Thymus (tissue), 11 donors: ENCODE data around the gene NCAPG2. TPM values are rescaled to one million over a fixed set of nuclear protein-coding genes. Genes with fewer than 3 reads are reported as not detected.

Source experiments
- DNase-seq, 9 donors: peaks; one replicate each; pipeline ENCODE4 v3.0.0-alpha.2; 2013; ENCODE audit warnings: low spot score in 9 of 9, low read depth in 6 of 9, missing footprints in 1 of 9
- H3K27ac ChIP-seq, 2 donors: one replicate each; pipeline ENCODE4 v1.5.1; 2013; ENCODE audit warnings: control low read depth in 1 of 2, low read depth in 1 of 2, low read length in 1 of 2, mild to moderate bottlenecking in 1 of 2, moderate library complexity in 1 of 2
- H3K27me3 ChIP-seq, 2 donors: one replicate each; pipeline ENCODE4 v1.5.1; 2013; ENCODE audit warnings: low read length in 1 of 2; ENCODE audit not compliant: control insufficient read depth in 2 of 2, insufficient read depth in 1 of 2
- H3K36me3 ChIP-seq, 2 donors: one replicate each; pipeline ENCODE4 v1.5.1; 2013; ENCODE audit warnings: low read length in 1 of 2, mild to moderate bottlenecking in 1 of 2, moderate library complexity in 1 of 2; ENCODE audit not compliant: control insufficient read depth in 2 of 2, insufficient read depth in 2 of 2
- H3K4me1 ChIP-seq, 2 donors: one replicate each; pipeline ENCODE4 v1.5.1; 2013; ENCODE audit warnings: low read length in 2 of 2; ENCODE audit not compliant: control insufficient read depth in 2 of 2, insufficient read depth in 2 of 2
- H3K4me3 ChIP-seq, 2 donors: one replicate each; pipeline ENCODE4 v1.5.1; 2013; ENCODE audit warnings: low read length in 2 of 2, control low read depth in 1 of 2, mild to moderate bottlenecking in 1 of 2
- H3K9me3 ChIP-seq, 2 donors: one replicate each; pipeline ENCODE4 v1.5.1; 2013; ENCODE audit warnings: low read length in 1 of 2, mild to moderate bottlenecking in 1 of 2; ENCODE audit not compliant: control insufficient read depth in 2 of 2, insufficient read depth in 1 of 2
- WGBS: extraction: QIAGEN DNeasy Blood & Tissue Kit; methylation state at CpG from one replicate; pipeline ENCODE4 v1.1.7; 2013; 5-methylcytosine and 5-hydroxymethylcytosine counted together
- polyA plus RNA-seq: library from polyadenylated mRNA; stranded (reverse); fragments of 200-250 nt; gene quantifications from one replicate; pipeline ENCODE4 v1.2.3, GENCODE V29; 2013
- total RNA-seq: library from RNA; stranded (reverse); fragments of 120-200 nt; gene quantifications from one replicate; pipeline ENCODE4 v1.2.4, GENCODE V29; 2013
- donor health status: healthy.

The NCAPG2 gene
- total and polyA plus RNA-seq, 2 donors, result 3.8 to 22.7 TPM

DNA sequence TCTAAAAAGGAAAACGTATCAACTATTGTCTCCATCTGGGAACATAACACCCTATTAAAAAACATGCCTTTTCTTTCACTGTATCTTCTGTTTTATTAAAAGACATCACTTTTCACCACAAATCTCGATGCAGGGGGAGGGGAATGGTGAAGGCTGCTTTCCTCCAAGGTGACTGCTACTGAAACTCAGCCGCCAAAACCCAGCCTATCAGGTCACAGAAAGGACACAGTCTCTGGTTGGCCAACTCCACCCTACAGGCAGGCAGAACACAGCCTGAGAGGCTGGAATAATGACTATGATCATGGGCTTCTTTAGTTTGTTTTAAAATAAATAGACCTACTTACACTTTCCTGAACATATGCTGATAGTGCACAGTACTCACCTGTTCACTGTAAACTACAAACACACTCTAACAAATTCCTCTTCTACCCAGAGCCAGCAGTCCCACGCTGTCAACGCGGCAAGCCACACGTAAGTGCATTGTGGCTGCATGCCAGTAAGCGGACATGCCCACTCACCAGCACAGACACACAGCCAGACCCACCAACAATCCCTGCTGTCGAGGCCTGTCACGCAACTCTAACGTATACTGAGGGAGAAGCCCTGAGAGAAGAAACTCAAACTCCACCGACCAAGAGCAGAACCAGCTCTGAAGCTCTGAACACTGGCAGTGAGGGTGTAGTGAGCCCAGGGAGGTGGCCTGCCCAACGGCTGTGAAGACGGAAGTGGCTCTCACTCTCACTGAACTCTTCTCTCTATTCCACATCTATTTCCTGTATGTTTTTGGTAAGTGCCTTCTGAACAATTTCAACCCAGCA is 41.8 kb downstream of the NCAPG2 start:
- peaks cover 0 to 7% of the 10 kb centered on the region in 2 donors for H3K4me1 ChIP-seq
- no peak overlapping the region for H3K27ac ChIP-seq
- 92% methylated on average over 14 of the region's 14 CpGs for WGBS
- no peaks in the 10 kb centered on the region for H3K9me3 ChIP-seq
- no peak for DNase-seq
- peaks cover 39 to 60% of the 10 kb centered on the region in 2 donors for H3K36me3 ChIP-seq
- H3K27me3 ChIP-seq, result no peaks in the 10 kb centered on the region
- H3K4me3 ChIP-seq, result no peak overlapping the region

DNA sequence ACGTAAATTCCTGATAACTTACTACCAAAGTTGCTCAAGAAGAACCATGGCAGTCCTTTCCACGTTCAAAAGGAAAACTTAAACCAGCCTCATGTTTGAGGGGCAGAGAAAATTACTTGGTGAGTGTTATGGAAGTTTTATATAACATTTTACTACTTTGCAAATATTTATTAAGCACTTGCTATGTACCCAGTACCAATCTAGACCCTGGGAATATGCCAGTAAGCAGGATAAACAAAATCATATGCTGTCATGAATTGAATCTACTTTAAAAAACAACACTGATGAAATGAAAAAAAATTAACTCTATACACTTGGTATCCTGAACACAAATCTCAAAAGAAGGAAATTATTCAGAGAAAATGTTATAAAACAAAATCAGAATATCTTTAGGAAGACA is 46.1 kb downstream of the NCAPG2 start:
- 100% methylated on average over 2 of the region's 2 CpGs for WGBS
- Histone ChIP-seq H3K27ac (no peak overlapping the region), H3K4me1 (no peaks in the 10 kb centered on the region), H3K4me3 (no peak overlapping the region), H3K36me3 (peaks cover 49 to 73% of the 10 kb centered on the region in 2 donors), H3K9me3 (no peaks in the 10 kb centered on the region), H3K27me3 (no peaks in the 10 kb centered on the region)
- no peak for DNase-seq

DNA sequence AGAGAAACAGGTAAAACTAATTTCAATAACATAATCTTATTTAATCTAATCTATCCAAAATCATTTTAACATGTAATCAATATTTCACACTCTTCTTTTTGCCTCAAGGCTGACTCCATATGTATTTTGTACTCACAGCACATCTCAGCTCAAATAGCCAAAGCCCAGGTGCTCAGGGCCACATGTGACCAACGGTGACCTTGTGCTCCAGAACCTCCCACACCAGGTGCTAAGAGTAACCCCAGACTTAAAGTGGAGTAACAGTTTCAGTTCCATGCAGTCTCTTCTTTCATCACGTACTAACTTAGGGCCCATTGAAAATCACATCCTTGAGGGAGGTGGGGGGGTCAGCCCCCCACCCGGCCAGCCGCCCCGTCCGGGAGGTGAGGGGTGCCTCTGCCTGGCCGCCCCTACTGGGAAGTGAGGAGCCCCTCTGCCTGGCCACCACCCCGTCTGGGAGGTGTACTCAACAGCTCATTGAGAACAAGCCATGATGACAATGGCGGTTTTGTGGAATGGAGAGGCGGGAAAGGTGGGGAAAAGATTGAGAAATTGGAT is 47.3 kb downstream of the NCAPG2 start:
- DNase-seq, result no peak
- H3K27ac ChIP-seq, result no peak overlapping the region
- no peaks in the 10 kb centered on the region for H3K9me3 ChIP-seq
- H3K4me1 ChIP-seq, result no peaks in the 10 kb centered on the region
- H3K4me3 ChIP-seq, result no peak overlapping the region
- H3K27me3 ChIP-seq, result no peaks in the 10 kb centered on the region
- WGBS, result 92% methylated on average over 10 of the region's 10 CpGs
- H3K36me3 ChIP-seq, result peaks cover 41 to 67% of the 10 kb centered on the region in 2 donors

DNA sequence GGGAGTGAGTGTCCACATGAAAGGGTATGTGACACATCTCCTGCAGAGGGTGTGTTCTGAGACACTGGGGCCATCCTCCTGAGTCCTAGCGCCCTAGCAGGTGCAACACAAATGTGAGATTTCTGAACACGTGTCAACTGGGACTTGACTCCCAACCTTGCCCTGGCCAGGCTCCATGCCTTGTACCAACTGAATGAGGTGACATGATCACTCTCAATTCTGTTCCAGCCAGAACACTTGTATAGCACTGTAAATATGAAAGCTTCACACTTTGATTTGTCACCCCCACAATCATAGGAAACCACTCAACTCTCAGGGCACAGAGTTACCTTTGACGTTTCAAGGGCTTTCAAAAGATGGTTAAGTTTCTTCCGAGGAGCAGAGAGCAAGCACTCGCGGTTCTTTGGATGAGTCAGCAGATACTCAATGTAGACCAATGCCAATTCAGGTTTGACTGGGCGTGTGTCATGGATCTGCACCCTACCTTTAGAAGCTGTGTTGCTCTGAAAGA is 48.6 kb downstream of the NCAPG2 start:
- Histone ChIP-seq H3K4me1 (no peaks in the 10 kb centered on the region), H3K36me3 (peaks cover 49 to 65% of the 10 kb centered on the region in 2 donors), H3K4me3 (no peak overlapping the region), H3K9me3 (no peaks in the 10 kb centered on the region), H3K27me3 (no peaks in the 10 kb centered on the region), H3K27ac (no peak overlapping the region)
- no peak for DNase-seq
- 95% methylated on average over 7 of the region's 7 CpGs for WGBS

DNA sequence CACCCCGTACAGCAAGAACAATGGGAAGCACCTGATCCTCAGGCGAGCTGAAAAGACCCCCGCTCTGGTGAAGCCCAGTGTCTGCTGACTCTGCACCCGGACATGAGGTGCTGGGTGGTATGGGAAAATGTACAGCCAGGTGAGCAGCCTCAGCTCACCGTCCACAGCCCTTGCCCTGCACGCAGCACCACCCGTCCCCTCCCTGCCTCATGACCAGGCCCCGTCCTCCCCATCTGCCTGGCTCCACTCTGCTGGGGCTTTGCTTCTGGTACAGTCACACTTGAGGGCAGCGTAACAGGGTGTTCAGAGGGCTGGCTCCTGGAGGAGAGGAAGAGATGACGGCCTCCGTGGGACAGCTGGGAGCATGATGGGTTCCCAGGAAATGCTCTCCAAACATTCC is 49.1 kb downstream of the NCAPG2 start:
- 95% methylated on average over 11 of the region's 11 CpGs for WGBS

DNA sequence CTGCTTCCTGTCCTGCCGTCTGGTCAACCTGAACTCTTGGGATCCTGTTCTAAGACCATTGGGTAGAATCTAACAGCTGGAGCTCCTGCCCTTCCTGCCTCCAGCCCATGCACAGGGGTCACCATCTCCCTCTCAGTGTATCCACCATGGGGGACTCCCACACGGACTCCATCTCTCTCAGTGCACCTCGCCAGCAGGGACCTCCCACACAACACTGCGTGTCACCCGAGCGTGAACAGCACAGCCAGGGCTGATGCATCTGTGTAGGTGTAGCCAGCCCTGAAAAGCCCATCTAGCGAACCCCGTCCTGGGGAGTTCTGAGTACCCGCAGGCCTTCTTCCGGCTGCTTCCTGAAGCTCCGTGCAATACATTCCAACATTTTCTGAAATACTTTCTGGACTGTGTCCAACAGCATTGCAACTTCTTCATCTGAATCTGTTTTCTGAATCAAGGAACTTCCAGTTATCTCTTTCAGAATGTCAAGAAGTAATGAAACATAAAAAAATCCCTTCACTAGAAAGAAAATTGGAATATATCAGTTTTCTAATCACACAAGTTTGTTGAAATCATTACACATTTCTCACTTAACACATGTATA is 52.5 kb downstream of the NCAPG2 start:
- Histone ChIP-seq H3K27me3 (no peaks in the 10 kb centered on the region), H3K36me3 (peaks cover 53 to 67% of the 10 kb centered on the region in 2 donors), H3K4me3 (no peak overlapping the region), H3K4me1 (no peaks in the 10 kb centered on the region), H3K27ac (no peak overlapping the region), H3K9me3 (no peaks in the 10 kb centered on the region)
- no peak for DNase-seq
- WGBS, result 99% methylated on average over 11 of the region's 11 CpGs

More for the DNA sequence above, 49.1 kb downstream of the NCAPG2 start:
- Histone ChIP-seq H3K4me3 (no peak overlapping the region), H3K4me1 (no peaks in the 10 kb centered on the region), H3K36me3 (peaks cover 50 to 67% of the 10 kb centered on the region in 2 donors), H3K27ac (no peak overlapping the region), H3K27me3 (no peaks in the 10 kb centered on the region), H3K9me3 (no peaks in the 10 kb centered on the region)
- DNase-seq, result no peak

DNA sequence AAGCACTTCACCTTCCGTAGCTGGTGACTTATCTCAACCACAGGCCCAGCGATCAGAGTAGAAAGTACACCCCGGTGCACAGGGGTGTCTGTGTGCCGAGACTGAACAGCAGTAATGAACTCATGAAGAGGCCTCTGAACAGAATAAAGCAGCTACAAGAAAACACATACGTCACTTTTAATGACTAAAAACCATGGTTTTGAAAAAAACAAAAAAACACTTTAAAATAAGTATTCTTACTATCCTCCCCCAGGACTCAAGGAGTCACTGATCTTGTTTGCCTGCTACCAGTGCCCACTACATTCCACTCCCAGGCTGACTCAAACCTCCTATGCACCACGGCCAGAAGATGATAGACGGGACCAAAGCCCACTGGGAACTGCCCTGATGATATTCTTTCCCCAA is 53.8 kb downstream of the NCAPG2 start:
- Histone ChIP-seq H3K27ac (no peak overlapping the region), H3K36me3 (peaks cover 50 to 66% of the 10 kb centered on the region in 2 donors), H3K4me1 (no peaks in the 10 kb centered on the region), H3K4me3 (no peak overlapping the region), H3K9me3 (no peaks in the 10 kb centered on the region), H3K27me3 (no peaks in the 10 kb centered on the region)
- no peak for DNase-seq
- WGBS, result 95% methylated on average over 7 of the region's 7 CpGs

DNA sequence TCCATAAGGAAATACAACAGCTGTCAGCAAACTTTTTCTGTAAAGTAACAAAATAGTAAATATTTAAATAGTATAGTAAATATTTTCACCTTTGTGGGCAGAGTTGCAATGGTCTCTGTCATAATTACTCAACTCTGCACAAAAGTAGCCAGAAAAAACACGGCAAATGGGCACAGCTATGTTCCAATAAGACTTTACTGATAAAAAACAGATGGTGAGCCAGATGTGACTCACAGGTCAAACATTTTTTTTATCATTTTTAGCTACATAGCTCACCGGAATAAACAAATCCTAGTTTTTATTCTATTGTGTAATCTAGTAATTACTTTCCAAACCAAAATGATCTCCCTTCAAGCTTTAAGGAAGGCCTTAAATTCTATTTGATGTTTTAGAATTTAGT is 55.3 kb downstream of the NCAPG2 start:
- DNase-seq, result no peak
- no peaks in the 10 kb centered on the region for H3K9me3 ChIP-seq
- H3K4me3 ChIP-seq, result no peak overlapping the region
- H3K4me1 ChIP-seq, result no peaks in the 10 kb centered on the region
- whole genome bisulfite sequencing, result 96% methylated on average over 2 of the region's 2 CpGs
- H3K36me3 ChIP-seq, result peaks cover 50 to 70% of the 10 kb centered on the region in 2 donors
- no peaks in the 10 kb centered on the region for H3K27me3 ChIP-seq
- no peak overlapping the region for H3K27ac ChIP-seq

DNA sequence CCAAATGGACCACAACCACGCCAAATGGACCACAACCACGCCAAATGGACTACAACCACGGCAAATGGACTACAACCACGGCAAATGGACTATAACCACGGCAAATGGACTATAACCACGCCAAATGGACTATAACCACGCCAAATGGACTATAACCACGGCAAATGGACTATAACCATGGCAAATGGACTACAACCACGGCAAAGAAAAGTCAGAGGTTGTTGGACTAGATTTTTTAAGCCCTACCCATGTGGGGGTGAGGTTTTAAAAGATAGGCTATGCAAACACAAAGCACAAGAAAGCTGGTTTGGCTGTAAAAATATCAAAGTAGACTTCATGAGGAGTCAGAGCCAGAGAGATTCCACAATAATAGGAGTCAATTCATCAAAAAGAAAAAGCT is 55.8 kb downstream of the NCAPG2 start:
- no peaks in the 10 kb centered on the region for H3K27me3 ChIP-seq
- H3K27ac ChIP-seq, result no peak overlapping the region
- H3K4me3 ChIP-seq, result no peak overlapping the region
- DNase-seq, result no peak
- no peaks in the 10 kb centered on the region for H3K4me1 ChIP-seq
- H3K9me3 ChIP-seq, result no peaks in the 10 kb centered on the region
- peaks cover 50 to 70% of the 10 kb centered on the region in 2 donors for H3K36me3 ChIP-seq
- WGBS, result 95% methylated on average over 9 of the region's 9 CpGs
